Measurements from ENCODE around the gene ZBTB9.

Gene ZBTB9, protein sequence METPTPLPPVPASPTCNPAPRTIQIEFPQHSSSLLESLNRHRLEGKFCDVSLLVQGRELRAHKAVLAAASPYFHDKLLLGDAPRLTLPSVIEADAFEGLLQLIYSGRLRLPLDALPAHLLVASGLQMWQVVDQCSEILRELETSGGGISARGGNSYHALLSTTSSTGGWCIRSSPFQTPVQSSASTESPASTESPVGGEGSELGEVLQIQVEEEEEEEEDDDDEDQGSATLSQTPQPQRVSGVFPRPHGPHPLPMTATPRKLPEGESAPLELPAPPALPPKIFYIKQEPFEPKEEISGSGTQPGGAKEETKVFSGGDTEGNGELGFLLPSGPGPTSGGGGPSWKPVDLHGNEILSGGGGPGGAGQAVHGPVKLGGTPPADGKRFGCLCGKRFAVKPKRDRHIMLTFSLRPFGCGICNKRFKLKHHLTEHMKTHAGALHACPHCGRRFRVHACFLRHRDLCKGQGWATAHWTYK

DNA sequence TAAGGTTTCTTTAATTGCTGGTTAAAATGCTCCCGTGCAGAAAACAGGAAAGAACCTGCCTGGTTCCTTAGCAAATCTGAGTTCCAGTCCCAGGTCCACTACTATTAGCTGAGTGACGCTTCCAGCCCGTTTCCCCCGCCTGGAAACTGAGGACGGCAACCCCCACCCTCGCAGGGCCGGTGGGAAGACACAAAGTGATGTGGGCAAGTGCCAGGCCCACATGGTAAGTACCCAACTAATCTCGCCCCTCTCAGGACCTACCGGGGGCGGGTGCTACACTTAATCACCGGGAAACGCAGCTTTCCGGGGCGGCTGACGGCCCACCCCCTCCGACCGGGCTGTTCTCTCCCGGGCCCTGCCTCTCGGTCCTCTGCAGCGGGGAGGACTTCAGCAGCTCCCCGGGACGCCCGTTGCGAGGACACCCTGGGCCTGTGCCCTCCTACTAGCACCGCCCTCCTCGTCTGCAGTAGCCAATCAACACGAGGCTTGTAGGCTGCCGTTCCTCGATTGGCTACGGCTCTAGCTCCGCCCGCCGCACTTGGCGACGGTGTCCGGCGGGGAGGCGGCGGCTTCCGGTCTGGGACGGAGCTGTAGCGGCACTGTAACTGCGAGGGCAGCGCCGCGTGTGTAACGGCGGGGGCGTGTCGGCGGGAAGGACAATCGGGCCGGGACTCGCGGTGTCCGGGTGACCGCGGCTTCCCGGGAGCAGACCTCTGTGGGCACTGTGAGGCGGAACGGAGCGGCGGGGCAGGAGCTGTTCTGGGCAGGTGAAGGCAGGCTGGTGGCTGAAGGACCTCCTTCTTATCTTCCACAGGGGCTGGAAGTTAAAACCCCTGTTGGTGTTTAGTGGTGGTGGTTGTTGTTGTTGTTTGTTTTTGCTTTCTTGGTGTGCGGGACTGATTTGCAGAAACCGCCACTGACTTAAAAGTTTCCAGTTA is at the start of gene ZBTB9:
Gene ZBTB9, plus strand, starts transcription at position 568 of the 938 bp plus-strand sequence. CDS start 525 bp downstream, outside the sequence.
- peak; percentile 98 for DNase-seq

DNA sequence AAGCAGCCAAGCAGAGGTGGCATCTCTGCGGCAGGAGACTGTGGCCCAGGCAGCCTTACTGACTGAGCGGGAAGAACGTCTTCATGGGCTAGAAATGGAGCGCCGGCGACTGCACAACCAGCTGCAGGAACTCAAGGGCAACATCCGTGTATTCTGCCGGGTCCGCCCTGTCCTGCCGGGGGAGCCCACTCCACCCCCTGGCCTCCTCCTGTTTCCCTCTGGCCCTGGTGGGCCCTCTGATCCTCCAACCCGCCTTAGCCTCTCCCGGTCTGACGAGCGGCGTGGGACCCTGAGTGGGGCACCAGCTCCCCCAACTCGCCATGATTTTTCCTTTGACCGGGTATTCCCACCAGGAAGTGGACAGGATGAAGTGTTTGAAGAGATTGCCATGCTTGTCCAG is 49.5 kb upstream of the ZBTB9 start:
- DNase-seq: no peak

DNA sequence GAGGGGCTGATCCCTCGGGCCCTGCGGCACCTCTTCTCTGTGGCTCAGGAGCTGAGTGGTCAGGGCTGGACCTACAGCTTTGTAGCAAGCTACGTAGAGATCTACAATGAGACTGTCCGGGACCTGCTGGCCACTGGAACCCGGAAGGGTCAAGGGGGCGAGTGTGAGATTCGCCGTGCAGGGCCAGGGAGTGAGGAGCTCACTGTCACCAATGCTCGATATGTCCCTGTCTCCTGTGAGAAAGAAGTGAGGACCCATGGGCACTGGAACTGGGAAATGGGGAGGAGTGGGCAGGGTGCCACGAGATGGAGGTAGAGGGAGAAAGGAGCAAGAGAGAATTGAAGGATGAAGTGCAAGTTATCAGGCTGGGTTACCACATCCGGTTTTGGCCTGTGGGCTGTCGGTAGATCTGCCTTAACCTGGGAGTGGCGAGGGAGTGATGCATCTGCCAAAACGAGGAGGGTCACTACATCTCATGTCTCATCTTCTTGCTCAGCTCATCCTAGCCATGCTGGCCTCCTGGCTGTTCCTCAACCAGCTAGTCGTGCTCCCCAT is 48.9 kb upstream of the ZBTB9 start:
- DNase-seq: no peak

DNA sequence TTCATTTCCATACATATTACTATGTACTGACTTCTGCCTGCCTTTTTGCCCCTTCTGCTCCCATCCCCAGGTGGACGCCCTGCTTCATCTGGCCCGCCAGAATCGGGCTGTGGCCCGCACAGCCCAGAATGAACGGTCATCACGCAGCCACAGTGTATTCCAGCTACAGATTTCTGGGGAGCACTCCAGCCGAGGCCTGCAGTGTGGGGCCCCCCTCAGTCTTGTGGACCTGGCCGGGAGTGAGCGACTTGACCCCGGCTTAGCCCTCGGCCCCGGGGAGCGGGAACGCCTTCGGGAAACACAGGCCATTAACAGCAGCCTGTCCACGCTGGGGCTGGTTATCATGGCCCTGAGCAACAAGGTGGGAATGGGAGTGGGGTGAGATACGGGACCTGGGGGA is 48.2 kb upstream of the ZBTB9 start:
- DNase-seq: no peak

DNA sequence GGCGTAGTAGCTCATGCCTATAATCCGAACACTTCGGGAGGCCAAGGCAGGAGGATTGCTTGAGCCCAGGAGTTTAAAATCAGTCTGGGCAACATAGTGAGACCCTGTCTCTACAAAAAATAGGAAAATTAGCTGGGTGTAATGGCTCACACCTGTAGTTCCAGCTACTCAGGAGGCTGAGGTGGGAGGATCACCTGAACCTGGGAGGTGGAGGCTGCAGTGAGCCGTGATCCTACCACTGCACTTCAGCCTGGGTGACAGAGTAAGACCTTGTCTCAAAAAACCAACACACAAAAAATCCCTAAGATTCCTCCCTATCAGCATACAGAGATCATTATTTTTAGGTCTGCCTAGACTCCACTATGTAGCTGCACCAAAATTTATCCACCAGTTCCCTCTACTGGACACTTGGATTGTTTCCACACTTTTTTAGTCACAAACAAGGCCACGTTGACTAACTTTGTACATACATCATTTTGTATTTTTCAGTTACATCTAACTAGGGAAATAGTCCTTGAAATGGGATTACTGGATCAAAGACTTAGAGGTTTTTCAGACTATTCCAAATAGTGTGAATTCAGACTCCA is 47.2 kb upstream of the ZBTB9 start:
- no peak for DNase-seq

DNA sequence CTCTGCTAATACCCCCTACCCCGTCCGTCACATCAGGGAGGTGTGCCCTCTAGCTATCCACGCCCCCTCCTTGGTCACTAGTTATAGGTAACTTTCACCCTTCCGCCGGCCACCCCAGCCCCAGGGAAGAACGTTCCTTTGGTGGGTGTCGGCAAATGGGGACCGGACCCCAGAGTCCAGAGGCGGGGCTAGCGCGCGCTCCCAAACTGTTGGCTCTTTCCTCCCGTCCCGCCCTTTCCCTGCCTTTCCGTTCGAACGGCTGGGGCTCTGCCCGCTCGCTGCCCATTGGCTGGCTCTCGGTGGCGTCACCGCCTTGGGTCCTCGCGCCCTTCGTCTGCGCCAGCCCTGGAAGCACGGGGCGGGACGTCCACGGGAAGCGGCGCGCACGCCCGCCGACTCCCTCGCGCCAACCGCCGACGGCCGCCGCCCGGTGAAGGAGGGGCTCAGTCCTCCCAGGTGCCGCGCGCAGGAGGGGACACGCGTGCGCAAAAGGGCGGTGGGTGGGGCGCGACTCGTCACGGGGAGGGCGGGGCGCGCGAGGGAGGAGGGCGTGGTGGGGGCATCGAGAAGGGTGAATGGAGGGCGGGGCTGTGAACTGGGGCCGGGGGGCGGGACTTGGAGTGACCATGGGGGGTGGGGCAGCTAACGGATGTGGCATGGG is 44.2 kb upstream of the ZBTB9 start:
- peak; percentile 98 for DNase-seq

DNA sequence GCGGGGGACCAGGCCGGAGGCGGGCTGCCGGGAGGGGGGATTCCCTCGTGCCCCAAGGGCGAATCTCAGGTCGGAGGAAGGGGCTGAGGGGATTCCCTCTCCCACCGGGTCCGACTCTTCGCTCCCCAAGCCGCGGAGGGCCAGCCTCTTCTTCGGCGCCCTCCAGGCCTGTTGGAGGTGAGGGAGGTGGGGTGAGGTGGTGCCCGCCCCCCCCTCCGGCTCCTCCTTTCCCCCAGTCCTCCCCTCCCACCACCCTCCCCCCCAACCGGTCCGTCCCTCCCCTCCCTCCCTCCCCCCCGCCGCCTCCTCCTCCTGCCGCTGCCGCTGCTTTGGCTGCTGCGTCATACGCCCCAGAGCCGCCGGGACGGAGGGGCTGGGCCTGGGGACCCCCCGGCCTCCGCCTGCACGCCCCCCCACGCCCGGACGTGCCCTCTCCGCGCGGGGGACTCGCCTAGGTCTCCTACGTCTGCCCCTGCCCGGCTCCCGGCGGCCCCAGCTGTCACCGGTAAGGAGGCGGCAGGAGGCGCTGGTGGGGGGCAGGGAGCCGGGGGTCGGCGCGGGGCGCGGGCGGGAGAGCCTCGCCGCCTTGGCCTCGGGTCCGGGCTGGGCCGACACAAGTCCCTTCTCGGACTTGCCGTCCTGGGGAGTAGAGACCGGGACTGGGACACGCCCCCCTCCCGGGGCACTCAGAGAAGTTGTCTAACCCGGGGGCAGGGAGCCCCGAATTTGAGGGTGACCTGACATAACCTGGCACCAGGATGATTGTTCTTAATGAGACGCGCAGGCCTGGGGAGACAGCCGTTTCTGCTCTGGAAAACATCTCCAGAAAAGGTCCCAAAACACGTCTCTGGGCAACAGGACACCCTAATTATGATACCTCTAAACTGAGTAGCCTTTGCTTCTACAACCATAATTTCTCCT is 43.4 kb upstream of the ZBTB9 start, which contains the start of gene PHF1:
Gene PHF1, plus strand, starts transcription at position 304 of the 921 bp plus-strand sequence. CDS start 1,250 bp downstream, outside the sequence.
- no peak for DNase-seq

DNA sequence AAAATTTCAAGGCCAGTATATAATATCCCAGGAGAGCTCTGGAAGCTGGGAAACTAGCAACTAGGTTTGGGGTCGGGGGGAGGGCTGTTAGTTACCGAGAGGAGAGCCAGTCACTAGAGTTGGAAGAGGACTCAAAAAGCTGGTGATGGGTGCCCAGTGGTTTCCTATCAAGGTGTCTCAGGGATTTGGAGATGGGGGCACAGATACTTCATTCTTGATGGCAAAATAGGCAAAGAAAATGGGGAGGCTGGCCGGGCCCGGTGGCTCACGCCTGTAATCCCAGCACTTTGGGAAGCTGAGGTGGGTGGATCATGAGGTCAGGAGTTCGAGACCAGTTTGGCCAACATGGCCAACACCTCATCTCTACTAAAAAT is 42.8 kb upstream of the ZBTB9 start:
- no peak for DNase-seq

DNA sequence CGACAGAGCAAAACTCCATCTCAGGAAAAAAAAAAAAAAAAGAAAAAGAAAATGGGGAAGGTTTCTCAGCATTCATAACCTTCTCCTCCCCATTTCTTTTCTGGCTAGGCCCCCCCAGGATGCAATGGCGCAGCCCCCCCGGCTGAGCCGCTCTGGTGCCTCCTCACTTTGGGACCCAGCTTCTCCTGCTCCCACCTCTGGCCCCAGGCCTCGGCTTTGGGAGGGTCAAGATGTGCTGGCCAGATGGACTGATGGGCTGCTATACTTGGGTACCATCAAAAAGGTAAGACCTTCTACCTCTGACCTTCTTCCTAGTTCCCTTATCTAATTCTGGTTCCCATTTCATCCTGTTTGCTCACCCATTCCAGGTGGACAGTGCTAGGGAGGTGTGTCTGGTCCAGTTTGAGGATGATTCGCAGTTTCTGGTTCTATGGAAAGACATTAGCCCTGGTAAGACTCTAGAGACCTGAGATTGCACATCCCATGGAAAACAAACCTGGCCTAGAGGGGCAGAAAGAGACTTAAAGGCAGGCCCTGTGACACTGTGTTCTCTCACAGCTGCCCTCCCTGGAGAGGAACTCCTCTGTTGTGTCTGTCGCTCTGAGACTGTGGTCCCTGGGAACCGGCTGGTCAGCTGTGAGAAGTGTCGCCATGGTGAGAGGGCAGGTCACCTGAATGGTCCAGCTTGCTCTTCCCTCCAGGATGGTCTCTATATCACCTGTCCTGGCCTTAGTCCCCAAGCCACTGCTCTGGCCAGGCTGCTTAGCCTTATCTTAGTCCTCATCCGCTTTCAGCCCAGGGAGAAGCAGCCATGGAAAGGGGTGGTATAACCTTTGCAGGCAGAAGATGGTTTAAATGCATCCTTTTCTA is 42.0 kb upstream of the ZBTB9 start:
- no peak for DNase-seq

DNA sequence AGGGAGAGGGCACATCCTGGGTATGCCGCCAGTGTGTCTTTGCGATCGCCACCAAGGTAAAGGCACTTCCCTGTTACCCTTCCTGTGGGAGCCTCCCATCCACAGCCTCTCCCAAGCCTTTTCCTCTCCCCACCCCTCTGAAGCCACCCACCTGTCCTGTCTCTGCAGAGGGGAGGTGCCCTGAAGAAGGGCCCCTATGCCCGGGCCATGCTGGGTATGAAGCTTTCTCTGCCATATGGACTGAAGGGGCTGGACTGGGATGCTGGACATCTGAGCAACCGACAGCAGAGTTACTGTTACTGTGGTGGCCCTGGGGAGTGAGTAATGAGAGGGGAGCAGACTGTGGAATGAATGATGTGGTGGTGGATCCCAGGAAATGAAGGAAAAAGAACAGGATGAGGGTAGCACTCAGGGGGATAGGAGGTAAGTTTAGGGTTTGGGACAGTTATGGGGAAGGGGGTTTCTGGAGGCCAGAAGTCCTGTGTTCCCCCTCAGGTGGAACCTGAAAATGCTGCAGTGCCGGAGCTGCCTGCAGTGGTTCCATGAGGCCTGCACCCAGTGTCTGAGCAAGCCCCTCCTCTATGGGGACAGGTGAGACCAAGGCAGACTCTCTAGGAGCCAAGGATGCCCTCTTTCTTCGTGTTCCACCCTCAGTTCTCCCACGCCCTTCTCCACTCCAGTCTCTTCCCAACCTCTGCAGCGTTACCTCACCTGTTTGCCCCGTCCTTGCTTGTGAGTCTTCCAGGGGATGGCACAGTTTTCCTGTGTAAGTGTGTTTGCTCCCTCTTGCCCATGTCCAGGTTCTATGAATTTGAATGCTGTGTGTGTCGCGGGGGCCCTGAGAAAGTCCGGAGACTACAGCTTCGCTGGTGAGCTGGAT is 40.9 kb upstream of the ZBTB9 start:
- no peak for DNase-seq

DNA sequence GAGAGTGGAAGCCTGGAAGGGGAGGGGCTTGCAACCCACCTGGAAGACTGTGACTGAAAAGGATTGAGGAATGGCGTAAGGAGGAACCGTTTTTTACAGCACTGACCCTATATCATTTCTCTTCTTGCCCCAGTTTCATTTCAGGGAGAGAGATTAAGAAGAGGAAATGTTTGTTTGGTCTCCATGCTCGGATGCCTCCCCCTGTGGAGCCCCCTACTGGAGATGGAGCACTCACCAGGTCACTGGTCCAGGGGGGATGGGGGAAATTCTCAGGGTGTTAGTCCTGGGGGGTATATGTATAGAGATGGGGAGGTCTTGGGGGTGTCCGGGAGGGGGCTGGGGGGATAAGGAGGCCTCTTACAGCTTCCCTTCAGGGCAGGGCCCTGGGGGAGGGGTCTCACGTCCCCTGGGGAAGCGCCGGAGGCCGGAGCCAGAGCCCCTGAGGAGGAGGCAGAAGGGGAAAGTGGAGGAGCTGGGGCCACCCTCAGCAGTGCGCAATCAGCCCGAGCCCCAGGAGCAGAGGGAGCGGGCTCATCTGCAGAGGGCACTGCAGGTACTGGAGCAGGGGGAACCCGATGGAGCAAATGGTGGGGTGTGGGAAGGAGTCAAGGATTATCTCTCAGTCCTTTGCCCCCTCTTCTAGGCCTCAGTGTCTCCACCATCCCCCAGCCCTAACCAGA is 39.6 kb upstream of the ZBTB9 start:
- no peak for DNase-seq

DNA sequence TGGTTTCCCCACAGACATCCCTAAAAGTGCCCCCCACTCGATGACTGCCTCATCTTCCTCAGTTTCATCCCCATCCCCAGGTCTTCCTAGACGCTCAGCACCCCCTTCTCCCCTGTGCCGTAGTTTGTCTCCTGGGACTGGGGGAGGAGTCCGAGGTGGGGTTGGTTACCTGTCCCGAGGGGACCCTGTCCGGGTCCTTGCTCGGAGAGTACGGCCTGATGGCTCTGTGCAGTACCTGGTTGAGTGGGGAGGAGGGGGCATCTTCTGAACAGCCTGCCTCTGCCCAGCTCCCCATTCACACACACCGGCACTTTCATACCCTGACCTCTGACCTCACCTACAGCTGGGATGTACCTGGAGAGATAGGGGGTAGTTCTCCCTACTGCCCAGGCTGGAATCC is 38.5 kb upstream of the ZBTB9 start:
- no peak for DNase-seq

DNA sequence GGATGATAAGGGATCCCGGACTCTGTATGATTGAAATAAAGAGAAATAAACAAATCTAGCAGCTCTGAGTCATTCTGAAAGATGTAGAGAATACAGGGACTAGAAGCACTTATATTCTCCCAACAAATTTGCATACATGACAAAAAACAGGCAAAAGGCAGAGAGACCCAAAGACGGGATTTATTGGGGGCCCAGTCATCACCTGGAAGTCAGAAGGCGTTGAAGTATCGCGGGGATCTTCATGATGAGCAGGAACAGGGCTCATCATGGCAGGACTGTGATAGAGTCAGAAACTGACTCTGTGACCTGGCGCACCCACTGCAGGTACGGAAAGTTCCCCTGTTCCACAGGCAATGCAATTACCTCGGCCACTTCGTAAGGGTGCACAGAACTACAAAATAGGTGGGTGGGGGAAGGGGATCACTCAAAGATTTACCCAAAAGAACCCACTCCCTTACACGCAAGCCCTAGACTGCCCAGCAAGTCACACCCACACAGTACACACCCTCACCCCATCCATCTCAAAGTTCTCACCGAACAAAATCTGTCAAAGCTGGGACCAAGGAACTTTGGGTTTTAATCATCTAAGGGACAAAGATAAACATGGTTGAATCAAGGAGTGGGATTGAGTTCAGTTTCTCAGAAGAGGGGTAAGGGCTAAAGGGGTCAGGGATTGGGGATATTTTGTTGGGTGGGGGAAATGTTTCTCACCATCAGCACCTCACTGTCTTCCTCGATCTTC is 37.8 kb upstream of the ZBTB9 start:
- DNase-seq: peak; percentile 69

DNA sequence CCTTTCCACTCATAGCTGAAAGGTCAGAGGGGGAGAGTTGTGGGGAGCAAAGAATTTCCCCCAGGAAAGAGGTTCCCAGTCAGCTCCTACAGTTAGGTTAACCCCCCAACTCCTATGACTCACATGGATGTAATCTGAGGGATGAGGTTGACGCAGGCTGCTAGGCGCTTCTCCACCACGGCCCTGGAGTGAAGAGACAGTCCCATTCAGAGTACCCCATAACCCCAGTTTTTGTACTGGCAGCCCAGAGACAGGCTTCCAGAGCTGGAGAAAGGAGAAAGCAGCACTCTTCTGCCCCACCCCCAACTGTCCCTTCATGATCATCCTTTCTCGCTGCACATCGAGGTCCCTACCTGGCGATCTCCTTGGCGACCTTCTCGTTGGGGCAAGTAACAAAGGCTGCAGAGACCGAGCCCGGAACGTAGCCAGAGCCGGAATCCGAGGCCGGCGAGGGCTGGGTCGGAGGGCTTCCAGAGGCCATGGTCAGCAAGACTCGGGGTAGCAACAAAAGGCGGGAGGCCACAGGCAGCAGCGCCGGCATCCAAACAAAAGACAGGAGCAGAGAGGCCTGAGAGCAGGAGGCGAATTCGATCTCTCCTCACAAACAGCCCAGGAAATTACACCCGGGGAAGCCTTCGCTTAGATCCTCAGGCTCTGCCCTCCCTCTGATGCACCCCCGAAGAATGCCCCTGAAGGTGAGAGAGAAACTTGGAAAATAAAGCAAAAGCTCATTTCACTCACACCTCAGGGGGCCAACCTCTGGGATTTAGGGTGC is 37.1 kb upstream of the ZBTB9 start:
- no peak for DNase-seq

DNA sequence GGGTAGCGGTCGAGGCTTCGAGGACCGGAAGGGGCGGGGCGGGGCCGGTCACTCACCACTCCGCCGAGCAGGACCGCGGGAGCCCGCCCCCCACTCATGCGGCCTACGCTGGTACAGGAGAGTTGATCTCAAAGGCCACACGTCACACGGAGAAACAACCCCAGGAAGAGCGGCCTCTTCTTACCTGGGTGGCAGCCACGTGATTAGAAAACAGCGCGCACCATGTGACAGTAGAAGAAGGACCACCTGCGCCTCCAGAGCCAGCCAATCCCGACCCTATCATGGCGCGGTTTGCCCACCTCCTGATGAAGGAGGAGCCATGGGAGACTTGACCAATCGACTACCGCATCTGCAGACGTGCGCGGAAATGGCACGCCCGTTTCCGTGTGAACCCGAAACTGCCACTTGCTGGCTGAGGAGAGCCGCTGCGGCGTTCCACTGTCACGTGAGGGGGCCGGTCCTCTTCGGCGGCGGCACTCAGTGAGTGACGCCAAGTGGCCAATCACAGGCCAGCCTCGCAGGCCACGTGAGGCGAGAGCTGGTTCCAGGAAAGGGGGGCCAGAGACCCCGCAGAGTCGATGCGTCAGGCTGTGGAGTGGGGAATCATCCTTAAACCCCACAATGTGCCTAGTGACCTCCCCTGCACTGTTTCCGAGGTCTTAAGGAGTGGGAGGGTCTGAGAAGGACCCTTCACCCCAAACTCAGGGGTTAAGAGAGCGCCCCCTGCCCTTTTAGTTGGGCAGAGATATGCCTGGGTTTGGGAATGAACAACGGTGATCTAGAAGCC is 36.3 kb upstream of the ZBTB9 start, which contains the start of gene CUTA:
Gene CUTA, minus strand, starts transcription at position 205 of the 787 bp plus-strand sequence. Its CDS starts 107 bp downstream, at position 98.
- peak; percentile 100 for DNase-seq
